ENCODE measurements around the gene TMEFF2.

The TMEFF2 gene

DNA sequence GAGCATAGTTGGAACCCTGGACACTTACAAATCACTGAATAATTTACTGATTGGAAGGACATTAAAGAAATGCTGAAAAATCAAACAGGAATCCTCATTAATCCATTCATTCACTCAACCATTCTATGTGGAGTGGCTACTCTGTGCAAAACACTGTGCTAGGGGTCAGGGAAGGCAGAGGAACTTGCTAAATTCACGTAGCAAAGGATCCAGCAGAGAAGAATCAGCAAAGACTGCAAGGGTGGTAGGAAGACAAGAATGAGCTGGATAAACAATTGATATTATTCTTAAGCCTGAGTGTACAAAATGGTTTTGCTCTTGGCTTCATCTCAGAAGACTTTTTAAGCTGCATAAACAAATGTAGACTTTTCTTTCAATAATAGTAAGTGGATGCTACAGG is 183.5 kb downstream of the TMEFF2 start:
- Histone ChIP-seq H3K9ac (ENCODE audit: low read depth, low read length, poor library complexity, severe bottlenecking) (no peak overlapping the region), H3K9me3 (ENCODE audit: insufficient read depth, low read depth, low read length) (no peaks in the 10 kb centered on the region), H3K4me1 (ENCODE audit: insufficient read depth, low read length, poor library complexity, severe bottlenecking) (no peaks in the 10 kb centered on the region), H3K4me2 (ENCODE audit: low read depth, low read length, poor library complexity, severe bottlenecking) (no peak overlapping the region), H3K79me2 (ENCODE audit: insufficient read depth, low read length) (no peaks in the 10 kb centered on the region), H3K4me3 (ENCODE audit: low read length, poor library complexity, severe bottlenecking) (no peak overlapping the region), H4K20me1 (ENCODE audit: insufficient read depth, low read length, poor library complexity, severe bottlenecking) (no peaks in the 10 kb centered on the region), H3K36me3 (ENCODE audit: insufficient read depth, low read length) (no peaks in the 10 kb centered on the region), H3K27me3 (ENCODE audit: insufficient read depth, low read length, poor library complexity, severe bottlenecking) (no peaks in the 10 kb centered on the region), H3F3A (ENCODE audit: low read depth) (no peaks in the 10 kb centered on the region), H2AFZ (ENCODE audit: low read length) (0 out of 2 replicates have a peak overlapping the region, but pooled peaks have one; percentile 2), H3K9me2 (replicated peaks; ENCODE audit: low read depth, low read length) (no peaks in the 10 kb centered on the region)
- no peak for TF ChIP-seq EZH2phosphoT487 (IDR thresholded peaks at IDR 0.05; ENCODE audit: borderline replicate concordance)
- TF ChIP-seq, protein P1, sequence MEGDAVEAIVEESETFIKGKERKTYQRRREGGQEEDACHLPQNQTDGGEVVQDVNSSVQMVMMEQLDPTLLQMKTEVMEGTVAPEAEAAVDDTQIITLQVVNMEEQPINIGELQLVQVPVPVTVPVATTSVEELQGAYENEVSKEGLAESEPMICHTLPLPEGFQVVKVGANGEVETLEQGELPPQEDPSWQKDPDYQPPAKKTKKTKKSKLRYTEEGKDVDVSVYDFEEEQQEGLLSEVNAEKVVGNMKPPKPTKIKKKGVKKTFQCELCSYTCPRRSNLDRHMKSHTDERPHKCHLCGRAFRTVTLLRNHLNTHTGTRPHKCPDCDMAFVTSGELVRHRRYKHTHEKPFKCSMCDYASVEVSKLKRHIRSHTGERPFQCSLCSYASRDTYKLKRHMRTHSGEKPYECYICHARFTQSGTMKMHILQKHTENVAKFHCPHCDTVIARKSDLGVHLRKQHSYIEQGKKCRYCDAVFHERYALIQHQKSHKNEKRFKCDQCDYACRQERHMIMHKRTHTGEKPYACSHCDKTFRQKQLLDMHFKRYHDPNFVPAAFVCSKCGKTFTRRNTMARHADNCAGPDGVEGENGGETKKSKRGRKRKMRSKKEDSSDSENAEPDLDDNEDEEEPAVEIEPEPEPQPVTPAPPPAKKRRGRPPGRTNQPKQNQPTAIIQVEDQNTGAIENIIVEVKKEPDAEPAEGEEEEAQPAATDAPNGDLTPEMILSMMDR (conservative IDR thresholded peaks at IDR 0.05; ENCODE audit: low read length), result no peak

DNA sequence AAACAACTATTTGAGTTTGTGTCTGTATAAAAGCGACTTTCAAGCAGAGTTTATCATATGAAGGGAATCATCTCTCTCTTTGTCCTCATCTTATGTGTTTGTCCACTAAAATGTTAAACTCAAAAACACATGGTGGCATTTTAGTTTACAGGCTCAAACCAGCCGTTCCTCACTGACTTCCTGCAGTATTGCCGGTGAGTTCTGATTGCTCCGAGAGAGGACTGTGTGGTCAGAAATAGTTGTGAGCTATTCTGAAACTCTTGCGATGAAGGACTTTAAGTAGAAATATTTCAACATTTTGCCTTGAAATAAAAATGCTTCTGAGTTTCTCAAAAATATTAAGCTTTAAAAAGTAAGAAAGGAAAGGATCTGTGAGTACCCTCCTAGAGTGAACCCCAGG is 184.7 kb downstream of the TMEFF2 start:
- Histone ChIP-seq H3K9me2 (replicated peaks; ENCODE audit: low read depth, low read length) (no peaks in the 10 kb centered on the region), H3K4me3 (ENCODE audit: low read length, poor library complexity, severe bottlenecking) (no peak overlapping the region), H3K27me3 (ENCODE audit: insufficient read depth, low read length, poor library complexity, severe bottlenecking) (no peaks in the 10 kb centered on the region), H3F3A (ENCODE audit: low read depth) (no peaks in the 10 kb centered on the region), H3K4me2 (ENCODE audit: low read depth, low read length, poor library complexity, severe bottlenecking) (no peak overlapping the region), H3K4me1 (ENCODE audit: insufficient read depth, low read length, poor library complexity, severe bottlenecking) (peaks cover 5% of the 10 kb centered on the region), H2AFZ (ENCODE audit: low read length) (peak overlapping the region; percentile 39; the same call in 1 of the 2 replicates), H4K20me1 (ENCODE audit: insufficient read depth, low read length, poor library complexity, severe bottlenecking) (no peaks in the 10 kb centered on the region), H3K9me3 (ENCODE audit: insufficient read depth, low read depth, low read length) (no peaks in the 10 kb centered on the region), H3K36me3 (ENCODE audit: insufficient read depth, low read length) (no peaks in the 10 kb centered on the region), H3K9ac (ENCODE audit: low read depth, low read length, poor library complexity, severe bottlenecking) (no peak overlapping the region), H3K79me2 (ENCODE audit: insufficient read depth, low read length) (no peaks in the 10 kb centered on the region)
- TF ChIP-seq EZH2phosphoT487 (IDR thresholded peaks at IDR 0.05; ENCODE audit: borderline replicate concordance), result no peak
- TF ChIP-seq, protein P1 (conservative IDR thresholded peaks at IDR 0.05; ENCODE audit: low read length), result no peak

DNA sequence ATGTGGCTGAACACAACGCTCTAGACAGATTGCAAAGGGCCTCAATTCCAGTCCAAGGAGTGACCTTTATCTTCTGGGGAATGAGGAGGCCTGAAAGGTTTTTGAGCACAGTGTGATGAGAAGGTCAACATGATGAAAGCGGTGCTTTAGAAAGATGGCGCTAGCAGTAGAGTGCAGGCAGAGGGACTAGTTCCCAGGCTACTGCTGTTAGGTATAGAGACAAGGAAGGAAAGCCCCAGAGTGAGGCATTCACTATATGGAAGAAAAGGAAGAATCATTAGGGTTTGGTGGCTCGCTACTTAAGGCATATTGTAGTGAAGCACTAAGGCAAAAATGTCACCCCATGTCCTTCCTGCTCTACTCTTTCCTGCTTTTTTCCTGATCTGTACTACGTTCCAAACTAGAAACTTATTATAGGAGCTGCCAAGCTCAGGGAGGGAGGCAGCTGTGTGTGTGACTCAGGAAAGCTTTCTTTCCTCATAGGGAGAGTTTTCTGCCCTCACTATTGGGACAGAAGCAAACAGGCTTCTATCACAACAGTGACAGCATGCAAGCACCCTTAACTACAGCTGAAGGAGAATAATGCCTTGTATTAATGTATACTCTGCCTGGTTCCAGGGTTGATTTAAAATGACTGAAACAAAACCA is 187.0 kb downstream of the TMEFF2 start:
- no peaks in the 10 kb centered on the region for H4K20me1 ChIP-seq (ENCODE audit: insufficient read depth, low read length, poor library complexity, severe bottlenecking)
- no peak overlapping the region for H3K9ac ChIP-seq (ENCODE audit: low read depth, low read length, poor library complexity, severe bottlenecking)
- no peak for TF ChIP-seq EZH2phosphoT487 (IDR thresholded peaks at IDR 0.05; ENCODE audit: borderline replicate concordance)
- TF ChIP-seq, protein P1 (conservative IDR thresholded peaks at IDR 0.05; ENCODE audit: low read length), result no peak
- no peaks in the 10 kb centered on the region for H3K9me2 ChIP-seq (replicated peaks; ENCODE audit: low read depth, low read length)
- no peaks in the 10 kb centered on the region for H3F3A ChIP-seq (ENCODE audit: low read depth)
- peaks cover 20% of the 10 kb centered on the region for H3K4me1 ChIP-seq (ENCODE audit: insufficient read depth, low read length, poor library complexity, severe bottlenecking)
- no peaks in the 10 kb centered on the region for H3K9me3 ChIP-seq (ENCODE audit: insufficient read depth, low read depth, low read length)
- no peaks in the 10 kb centered on the region for H3K79me2 ChIP-seq (ENCODE audit: insufficient read depth, low read length)
- H3K4me3 ChIP-seq (ENCODE audit: low read length, poor library complexity, severe bottlenecking), result no peak overlapping the region
- H3K4me2 ChIP-seq (ENCODE audit: low read depth, low read length, poor library complexity, severe bottlenecking), result no peak overlapping the region
- H3K27me3 ChIP-seq (ENCODE audit: insufficient read depth, low read length, poor library complexity, severe bottlenecking), result no peaks in the 10 kb centered on the region
- H2AFZ ChIP-seq (ENCODE audit: low read length), result no peak overlapping the region
- H3K36me3 ChIP-seq (ENCODE audit: insufficient read depth, low read length), result no peaks in the 10 kb centered on the region

Measured in Loucy (cell line).